Heart left ventricle (tissue), 13 donors: ENCODE data around the gene FOXA2.

Source experiments
- CTCF ChIP-seq, 12 donors: fragments of 200-600 bp; sonication (generic) in 4 of 12; IDR thresholded peaks; one replicate each; pipeline versions ENCODE4 v1.5.0 to v1.8.0; 2018 to 2022; ENCODE audit warnings: antibody characterized with exemption in 12 of 12, mild to moderate bottlenecking in 5 of 12
- POLR2A ChIP-seq, 2 donors: fragments of 450-650 bp; IDR thresholded peaks; one replicate each; pipeline ENCODE4 v1.6.1; 2017; ENCODE audit warnings: antibody characterized with exemption in 2 of 2, mild to moderate bottlenecking in 2 of 2, moderate library complexity in 2 of 2
- donor health status: ischemic (EF 13 %, LVEDD 7.1; RV severe dilation, severe dysfunction).
- donor health status: DM: no; HTN: yes; CAD: no.
- donor health status: DM: no; HTN: no; CAD: no.
- donor health status: ischemic (EF 25% LVEDD 6.9; RV normal size, moderate dysfunction).
- donor health status: ischemic (EF 25% LVEDD 5.7; RV mildly dilated, moderate dysfunction).
- donor health status: ischemic (EF 35%, LVEDD 5.7; RV mildly dilated, moderate dysfunction).
- donor health status: nonischemic (EF 11% LVEDD 7.7; RV severe dilation, severe dysfunction).
- donor health status: DM: yes; HTN: yes; CAD: no.
- donor health status: PGD.
- donor health status: ischemic (EF 29% LVEDD 5.4; RV normal size, mild dysfunction).
- donor health status: nonischemic (EF 23%, LVEDD 6.1; RV moderate dilation, normal function).

DNA sequence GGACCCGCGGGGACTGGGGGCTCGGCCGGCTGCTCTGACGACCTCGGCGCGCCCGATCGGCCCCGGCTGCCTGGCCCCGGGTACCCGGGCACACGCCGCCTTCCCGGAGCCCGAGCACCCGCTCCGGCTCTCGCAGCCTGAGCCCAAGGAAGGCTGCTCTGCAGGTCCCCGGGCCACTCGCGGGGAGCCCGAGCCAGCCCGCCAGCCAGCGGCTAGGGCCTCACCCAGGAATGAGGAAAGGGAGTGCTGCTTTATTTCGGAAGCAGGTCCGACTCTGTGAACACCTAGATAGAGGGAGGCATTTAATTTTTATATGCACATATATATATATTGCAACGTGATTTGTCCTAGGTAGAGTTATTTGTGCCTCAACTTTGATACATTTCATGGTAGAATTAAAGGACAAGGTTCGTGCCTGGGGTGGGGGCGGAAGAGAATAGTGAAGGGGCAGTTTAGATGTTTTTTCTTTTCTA lies 15.5 kb downstream of the FOXA2 start:
- no peak for TF ChIP-seq CTCF (IDR thresholded peaks at IDR 0.05)
- no peak for TF ChIP-seq POLR2A (IDR thresholded peaks at IDR 0.05)
